Activated CD4-positive, CD25-positive, alpha-beta regulatory T cell (primary cell): ENCODE measurements around the gene SELENON.

Source experiments
- DNase-seq, 4 experiments: peaks; one replicate each; lab custom pipeline; 2025; lab: John Stamatoyannopoulos, UW

SELENON gene

GRCh38 chr1:25862785-25863485 is 62.9 kb downstream of the SELENON start:
- no peak for DNase-seq

- DNase-seq = no peak
Observed at GRCh38 chr1:25863486-25864262, 63.7 kb downstream of the SELENON start.

GRCh38 chr1:25864434-25864833 is 64.4 kb downstream of the SELENON start:
- no peak for DNase-seq

GRCh38 chr1:25866288-25866687 is 66.3 kb downstream of the SELENON start:
- no peak for DNase-seq

- DNase-seq = no peak
Observed at GRCh38 chr1:25867210-25867991, 67.4 kb downstream of the SELENON start.
